D721Med (cell line): ENCODE data around the gene SKI.
"Not testable (repeated sequence)": the region's sequence is repeated elsewhere in the genome, so short reads cannot be mapped to it uniquely, and the experiment has no call there.

Experiments
- DNase-seq: peaks from one replicate; pipeline ENCODE4 v3.0.0; 2011; ENCODE audit warnings: low spot score; ENCODE audit not compliant: insufficient read length
- FAIRE-seq: peaks from 2 replicates; lab custom pipeline; 2011; peaks lifted over from hg19 to GRCh38; lab: Jason Lieb, UNC
- TF ChIP-seq, protein P1 (sequence below): IDR thresholded peaks from 2 replicates; pipeline ENCODE4 v1.5.1; 2012; ENCODE audit warnings: mild to moderate bottlenecking, control low read depth; ENCODE audit not compliant: insufficient read depth; ENCODE audit errors: missing control alignments

Gene SKI

DNA sequence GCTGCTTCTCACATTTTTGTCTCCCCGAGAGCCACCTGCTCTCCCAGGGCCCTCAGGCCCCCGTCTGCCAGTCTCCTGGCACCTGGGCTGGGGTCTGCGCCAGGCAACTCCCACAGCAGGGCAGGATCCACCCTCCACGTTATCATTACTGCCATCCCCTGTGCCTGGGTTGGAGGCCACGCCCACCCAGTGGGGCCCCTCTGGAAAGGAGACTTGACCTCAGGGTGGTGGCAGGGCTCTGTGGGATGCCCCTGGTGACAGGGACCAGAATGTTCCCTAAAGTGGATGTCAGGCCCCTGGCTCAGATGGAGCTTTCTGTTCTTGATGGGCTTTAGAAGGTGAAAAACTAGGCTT, 66.6 kb downstream of the SKI start:
- TF ChIP-seq, protein P1, sequence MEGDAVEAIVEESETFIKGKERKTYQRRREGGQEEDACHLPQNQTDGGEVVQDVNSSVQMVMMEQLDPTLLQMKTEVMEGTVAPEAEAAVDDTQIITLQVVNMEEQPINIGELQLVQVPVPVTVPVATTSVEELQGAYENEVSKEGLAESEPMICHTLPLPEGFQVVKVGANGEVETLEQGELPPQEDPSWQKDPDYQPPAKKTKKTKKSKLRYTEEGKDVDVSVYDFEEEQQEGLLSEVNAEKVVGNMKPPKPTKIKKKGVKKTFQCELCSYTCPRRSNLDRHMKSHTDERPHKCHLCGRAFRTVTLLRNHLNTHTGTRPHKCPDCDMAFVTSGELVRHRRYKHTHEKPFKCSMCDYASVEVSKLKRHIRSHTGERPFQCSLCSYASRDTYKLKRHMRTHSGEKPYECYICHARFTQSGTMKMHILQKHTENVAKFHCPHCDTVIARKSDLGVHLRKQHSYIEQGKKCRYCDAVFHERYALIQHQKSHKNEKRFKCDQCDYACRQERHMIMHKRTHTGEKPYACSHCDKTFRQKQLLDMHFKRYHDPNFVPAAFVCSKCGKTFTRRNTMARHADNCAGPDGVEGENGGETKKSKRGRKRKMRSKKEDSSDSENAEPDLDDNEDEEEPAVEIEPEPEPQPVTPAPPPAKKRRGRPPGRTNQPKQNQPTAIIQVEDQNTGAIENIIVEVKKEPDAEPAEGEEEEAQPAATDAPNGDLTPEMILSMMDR: no peak
- DNase-seq: no peak
- FAIRE-seq: no peak

DNA sequence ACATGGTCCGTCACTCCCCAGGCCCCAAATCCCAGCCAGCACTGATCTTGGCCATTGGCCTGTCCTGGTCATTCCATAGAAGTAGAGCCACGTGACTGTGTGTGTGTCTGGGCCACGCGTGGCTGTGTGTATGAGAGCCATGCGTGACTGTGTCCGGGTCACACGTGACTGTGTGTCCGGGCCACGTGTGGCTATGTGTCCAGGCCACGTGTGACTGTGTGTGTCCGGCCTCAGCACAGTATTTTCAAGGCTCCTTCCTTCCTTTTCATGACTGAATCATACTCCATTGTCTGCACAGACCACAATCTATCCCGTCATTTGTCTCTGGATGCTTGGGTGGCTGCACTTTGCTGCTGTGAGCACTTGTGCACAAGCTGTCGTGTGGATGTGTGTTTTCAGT, 67.4 kb downstream of the SKI start:
- FAIRE-seq: no peak
- DNase-seq: no peak
- TF ChIP-seq, protein P1: no peak

DNA sequence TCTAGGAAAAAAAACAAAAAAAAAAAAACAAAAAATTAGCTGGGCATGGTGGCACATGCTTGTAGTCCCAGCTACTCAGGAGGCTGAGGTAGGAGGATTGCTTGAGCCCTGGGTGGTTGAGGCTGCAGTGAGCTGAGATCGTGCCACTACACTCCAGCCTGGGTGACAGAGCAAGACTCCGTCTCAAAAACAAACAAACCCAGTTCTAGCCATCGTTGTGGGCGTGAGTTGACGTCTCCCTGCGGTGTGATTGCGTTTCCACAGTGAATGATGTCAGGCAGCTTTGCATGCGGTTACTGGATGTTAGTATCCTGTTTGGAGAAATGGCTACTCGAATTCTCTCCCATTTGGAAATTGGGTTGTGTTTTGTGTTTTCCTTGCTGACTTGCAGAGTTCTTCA, 68.1 kb downstream of the SKI start:
- DNase-seq, FAIRE-seq: not testable (repeated sequence)

DNA sequence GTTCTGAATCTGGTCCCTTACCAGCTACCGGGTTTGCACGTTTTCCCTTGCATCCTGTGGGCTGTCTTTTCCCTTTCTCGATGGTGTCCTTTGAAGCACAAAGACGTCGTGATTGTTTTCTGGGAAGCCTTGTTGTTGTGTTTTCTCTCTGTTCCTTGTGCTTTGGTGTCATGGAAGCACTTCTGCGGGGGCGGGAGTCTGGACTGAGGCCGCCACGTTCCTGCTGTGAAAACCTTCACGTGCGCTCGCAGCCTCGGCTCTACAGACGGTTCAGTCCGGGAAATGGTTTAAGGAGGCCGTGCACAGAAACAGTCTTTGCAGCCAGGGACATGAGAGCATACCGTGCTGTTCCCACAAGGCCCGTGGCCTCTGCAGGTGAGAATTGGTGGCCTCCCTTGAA, 68.5 kb downstream of the SKI start:
- DNase-seq (no peak), FAIRE-seq (no peak)
- TF ChIP-seq, protein P1: no peak

DNA sequence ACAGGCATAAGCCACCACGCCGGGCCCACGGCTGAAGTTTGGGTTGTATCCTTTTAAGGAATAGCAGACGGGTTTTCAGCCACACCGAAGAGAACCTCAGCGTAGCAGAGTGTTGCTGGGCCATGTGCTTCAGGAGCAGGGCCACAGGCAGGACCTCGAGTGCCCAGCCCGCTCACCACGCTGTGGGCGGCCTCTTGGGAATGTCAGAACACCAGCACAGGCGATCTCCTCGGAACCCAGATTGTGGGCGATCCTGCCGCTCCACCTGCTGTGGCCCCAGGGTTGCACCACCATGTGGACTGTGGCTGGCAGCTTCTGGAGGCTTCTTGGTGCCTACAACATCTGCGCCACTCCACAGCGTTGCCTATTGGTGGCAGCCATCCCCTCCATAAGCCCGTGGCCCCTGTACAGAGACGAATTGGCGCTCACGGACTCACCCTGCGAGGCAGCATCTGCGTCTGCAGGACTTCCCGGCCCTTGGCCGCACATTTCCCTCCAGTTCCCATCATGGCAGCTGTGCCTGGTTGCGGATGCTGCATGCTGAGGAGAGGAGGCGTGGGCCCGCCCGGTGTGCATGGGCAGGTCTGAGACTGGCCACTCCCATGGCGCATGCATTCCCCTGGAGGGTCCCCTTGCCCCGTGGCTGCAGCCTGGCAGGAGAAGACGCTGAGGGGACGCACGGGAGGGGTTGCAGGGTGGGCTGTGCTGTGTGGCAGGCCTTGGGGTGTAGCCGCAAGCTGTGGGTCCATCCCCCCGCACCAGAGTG, 69.3 kb downstream of the SKI start:
- TF ChIP-seq, protein P1: no peak
- DNase-seq (no peak), FAIRE-seq (no peak)

DNA sequence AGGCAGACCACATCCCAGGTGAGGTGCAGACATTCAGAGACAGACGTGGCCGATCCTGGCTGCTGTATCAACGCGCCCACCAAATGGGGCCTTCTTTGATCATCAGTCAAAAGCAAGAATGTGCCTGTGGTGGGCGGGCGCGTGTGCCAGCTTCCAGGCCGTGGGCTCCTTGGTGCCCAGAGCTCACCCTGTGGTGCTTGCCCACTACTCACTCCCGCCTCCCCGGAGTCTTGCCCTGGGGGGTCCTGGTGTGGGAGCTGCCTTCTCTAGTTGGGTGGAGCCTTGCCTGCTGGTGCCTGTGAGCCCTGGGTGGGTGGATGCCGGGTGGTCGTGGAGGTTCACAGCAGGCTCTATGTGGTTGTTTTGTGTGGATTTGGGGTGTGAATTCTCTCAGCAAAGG, 70.6 kb downstream of the SKI start:
- no peak for FAIRE-seq
- DNase-seq: no peak
- TF ChIP-seq, protein P1: no peak

DNA sequence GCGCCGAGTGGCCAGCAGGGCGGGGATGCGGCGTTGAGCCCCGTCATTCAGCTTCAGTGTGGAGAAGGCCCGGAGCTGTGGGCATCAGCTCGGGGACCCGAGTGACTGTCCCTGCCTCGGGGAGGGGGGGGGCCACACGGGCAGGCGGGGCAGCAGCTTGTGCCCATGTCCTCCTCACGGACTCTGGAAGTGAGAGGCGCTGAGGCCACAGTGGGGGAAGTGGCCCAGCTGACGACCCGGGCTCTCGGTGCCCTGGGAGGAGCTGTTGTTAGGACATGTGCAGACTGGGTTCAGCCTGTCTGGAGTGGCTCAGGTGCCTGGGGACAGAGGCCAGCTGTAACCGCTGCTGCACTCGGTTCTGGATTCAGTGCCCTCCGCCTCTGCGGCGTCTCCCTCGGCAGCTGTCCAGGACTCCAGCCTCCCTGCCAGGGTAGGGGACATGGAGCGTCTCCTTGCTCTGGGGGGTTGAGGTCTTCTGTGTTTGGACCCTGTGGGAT, 71.1 kb downstream of the SKI start:
- no peak for FAIRE-seq
- TF ChIP-seq, protein P1: no peak

More for the DNA sequence above, 71.1 kb downstream of the SKI start:
- no peak for DNase-seq
